Left lobe of liver (tissue), 2 donors: ENCODE data around the gene KLHL25. TPM values are rescaled to one million over a fixed set of nuclear protein-coding genes. Genes with fewer than 3 reads are reported as not detected.

ENCODE experiments used
- ATAC-seq: fragments of 200-7000 bp; cut with Tn5 transposase; one replicate; pipeline ENCODE4 v1.9.1; 2020; ENCODE audit warnings: mild to moderate bottlenecking, moderate library complexity
- DNase-seq: peaks from one replicate; pipeline ENCODE4 v3.0.0-alpha.2; 2020; ENCODE audit warnings: low spot score
- total RNA-seq: library from RNA; stranded (reverse); gene quantifications from one replicate; pipeline ENCODE4 v1.2.1, GENCODE V29; 2021
- donor health status: DM: no; HTN: no; CAD: no; lungs with moderate emphysema.
- donor health status: DM: no; HTN: yes; CAD: no.

The KLHL25 gene
- total RNA-seq, 1 donor from 2014 or later: 6.7 TPM

GRCh38 chr15:85750319-85751290 lies 44.1 kb downstream of the KLHL25 start:
- ATAC-seq: peak; percentile 3
- peak; percentile 51 for DNase-seq

- peak; percentile 42 for DNase-seq
- ATAC-seq: no peak
Measured at GRCh38 chr15:85749261-85750151, 45.2 kb downstream of the KLHL25 start.

- ATAC-seq (peak; percentile 9), DNase-seq (peak; percentile 46)
Measured at GRCh38 chr15:85748729-85749128, 46.0 kb downstream of the KLHL25 start.

GRCh38 chr15:85748176-85748575 lies 46.5 kb downstream of the KLHL25 start:
- peak; percentile 37 for DNase-seq

GRCh38 chr15:85746641-85747040 lies 48.1 kb downstream of the KLHL25 start:
- ATAC-seq (no peak), DNase-seq (peak; percentile 30)

More at GRCh38 chr15:85748176-85748575, 46.5 kb downstream of the KLHL25 start:
- ATAC-seq: no peak

- ATAC-seq (no peak), DNase-seq (peak; percentile 39)
Measured at GRCh38 chr15:85745525-85746150, 49.1 kb downstream of the KLHL25 start.

GRCh38 chr15:85745023-85745422 lies 49.7 kb downstream of the KLHL25 start:
- peak; percentile 33 for DNase-seq
- no peak for ATAC-seq

- no peak for ATAC-seq
- peak; percentile 38 for DNase-seq
Measured at GRCh38 chr15:85744579-85744978, 50.1 kb downstream of the KLHL25 start.

- ATAC-seq (no peak), DNase-seq (peak; percentile 29)
Measured at GRCh38 chr15:85743392-85744055, 51.2 kb downstream of the KLHL25 start.

GRCh38 chr15:85742186-85742821 lies 52.4 kb downstream of the KLHL25 start:
- DNase-seq (peak; percentile 31), ATAC-seq (no peak)

GRCh38 chr15:85741662-85742061 lies 53.1 kb downstream of the KLHL25 start:
- ATAC-seq: no peak

GRCh38 chr15:85741021-85741421 lies 53.7 kb downstream of the KLHL25 start:
- DNase-seq: no peak

More at GRCh38 chr15:85741662-85742061, 53.1 kb downstream of the KLHL25 start:
- no peak for DNase-seq

GRCh38 chr15:85737061-85737460 lies 57.7 kb downstream of the KLHL25 start:
- DNase-seq (no peak), ATAC-seq (no peak)

More at GRCh38 chr15:85741021-85741421, 53.7 kb downstream of the KLHL25 start:
- ATAC-seq: peak; percentile 9

- DNase-seq (no peak), ATAC-seq (no peak)
Measured at GRCh38 chr15:85733416-85733815, 61.3 kb downstream of the KLHL25 start.

- DNase-seq: no peak
- peak; percentile 88 for ATAC-seq
Measured at GRCh38 chr15:85730001-85730820, 64.5 kb downstream of the KLHL25 start.

GRCh38 chr15:85727068-85727467 lies 67.7 kb downstream of the KLHL25 start:
- ATAC-seq (no peak), DNase-seq (no peak)

- DNase-seq: no peak
- no peak for ATAC-seq
Measured at GRCh38 chr15:85726454-85726853, 68.3 kb downstream of the KLHL25 start.

- no peak for DNase-seq
- ATAC-seq: no peak
Measured at GRCh38 chr15:85725564-85725963, 69.2 kb downstream of the KLHL25 start.

- peak; percentile 39 for ATAC-seq
- no peak for DNase-seq
Measured at GRCh38 chr15:85725019-85725418, 69.7 kb downstream of the KLHL25 start.
